B cell (primary cell): ENCODE measurements around the gene MRPL55. TPM values are rescaled to one million over a fixed set of nuclear protein-coding genes. Genes with fewer than 3 reads are reported as not detected.

Source experiments
- ATAC-seq: fragments of 200-7000 bp; cut with Tn5 transposase; one replicate; pipeline ENCODE4 v1.10.0; 2021; ENCODE audit warnings: low read depth, mild to moderate bottlenecking, moderate number of reproducible peaks, moderate library complexity
- CTCF ChIA-PET: fragments of 350-600 bp; sonication (Branson Sonifier 250); formaldehyde crosslinking; loops from one replicate; lab custom pipeline; 2021; ENCODE audit warnings: antibody characterized with exemption, inconsistent platforms; lab: Charles Lee
- POLR2A ChIA-PET: fragments of 350-600 bp; sonication (Branson Sonifier 250); formaldehyde crosslinking; loops from one replicate; lab custom pipeline; 2021; ENCODE audit warnings: antibody characterized with exemption; lab: Charles Lee
- DNase-seq: peaks from one replicate; pipeline ENCODE4 v3.0.0; 2013
- H2AFZ ChIP-seq: 2 replicates; pipeline ENCODE4 v1.6.1; 2012; ENCODE audit warnings: mild to moderate bottlenecking, low read depth, low read length; ENCODE audit not compliant: insufficient read depth, poor library complexity, severe bottlenecking
- H3K27ac ChIP-seq, 2 donors: 1 replicate in 1 of 2; 2 replicates in 1 of 2; pipeline ENCODE4 v1.5.1; 2012 to 2013; ENCODE audit warnings: low read length in 2 of 2, mild to moderate bottlenecking in 2 of 2, moderate library complexity in 1 of 2
- H3K27me3 ChIP-seq, 4 experiments: fragments of 200-600 bp in 1 of 4; sonication (generic) in 1 of 4; replicated peaks in 1 of 4; 1 replicate in 2 of 4; 2 replicates in 2 of 4; pipeline versions ENCODE4 v1.6.1 to v1.7.0; 2013 to 2016; ENCODE audit warnings: low read length in 3 of 4, mild to moderate bottlenecking in 2 of 4, mixed read lengths in 1 of 4, moderate library complexity in 1 of 4; ENCODE audit not compliant: insufficient read depth in 4 of 4, control insufficient read depth in 3 of 4; ENCODE audit errors: control extremely low read depth in 1 of 4
- H3K36me3 ChIP-seq, 2 experiments: replicated peaks in 1 of 2; 1 replicate in 1 of 2; 2 replicates in 1 of 2; pipeline versions ENCODE4 v1.6.1 to v1.7.1; 2013; ENCODE audit warnings: low read length in 1 of 2; ENCODE audit not compliant: insufficient read depth in 2 of 2, control insufficient read depth in 1 of 2; ENCODE audit errors: control extremely low read depth in 1 of 2, extremely low read depth in 1 of 2
- H3K4me1 ChIP-seq, 2 donors: fragments of 200-600 bp in 1 of 2; sonication (generic) in 1 of 2; 1 replicate in 1 of 2; 2 replicates in 1 of 2; pipeline versions ENCODE4 v1.5.1 to v1.6.1; 2013 to 2017; ENCODE audit warnings: low read length in 2 of 2; ENCODE audit not compliant: control insufficient read depth in 2 of 2, insufficient read depth in 2 of 2
- H3K4me2 ChIP-seq: replicated peaks from 2 replicates; pipeline ENCODE3; 2012; ENCODE audit warnings: mild to moderate bottlenecking, low read depth, low read length; ENCODE audit not compliant: poor library complexity, severe bottlenecking
- H3K4me3 ChIP-seq, 5 experiments: fragments of 200-600 bp in 1 of 5; sonication (generic) in 1 of 5; 1 replicate in 3 of 5; 2 replicates in 2 of 5; pipeline versions ENCODE4 v1.5.1 to v1.7.0; 2011 to 2016; ENCODE audit warnings: low read length in 4 of 5, mild to moderate bottlenecking in 4 of 5, low read depth in 2 of 5, control low read depth in 1 of 5, moderate library complexity in 1 of 5; ENCODE audit not compliant: insufficient read depth in 1 of 5; ENCODE audit errors: control extremely low read depth in 1 of 5, extremely low read depth in 1 of 5
- H3K79me2 ChIP-seq: fragments of 200-600 bp; sonication (generic); one replicate; pipeline ENCODE4 v1.6.0; 2016; ENCODE audit warnings: low read length; ENCODE audit not compliant: control insufficient read depth, insufficient read depth
- H3K9ac ChIP-seq: fragments of 200-600 bp; sonication (generic); 2 replicates; pipeline ENCODE4 v1.6.1; 2017; ENCODE audit warnings: mild to moderate bottlenecking, low read length, moderate library complexity
- H3K9me3 ChIP-seq, 3 donors: one replicate each; pipeline versions ENCODE4 v1.6.1 to v1.7.1; 2013; ENCODE audit warnings: low read length in 2 of 3; ENCODE audit not compliant: control insufficient read depth in 2 of 3, insufficient read depth in 1 of 3; ENCODE audit errors: control extremely low read depth in 1 of 3
- H4K20me1 ChIP-seq: 2 replicates; pipeline ENCODE4 v1.6.0; 2012; ENCODE audit warnings: mild to moderate bottlenecking, low read length; ENCODE audit not compliant: insufficient read depth, control insufficient read depth, poor library complexity, severe bottlenecking
- H3K27ac Mint-ChIP-seq: one replicate; pipeline ENCODE4 v1.8.0; 2021; ENCODE audit warnings: mixed read lengths
- H3K27me3 Mint-ChIP-seq: one replicate; pipeline ENCODE4 v1.8.0; 2021; ENCODE audit warnings: mixed read lengths
- H3K4me1 Mint-ChIP-seq: one replicate; pipeline ENCODE4 v1.8.0; 2021; ENCODE audit warnings: mixed read lengths
- H3K4me3 Mint-ChIP-seq: one replicate; pipeline ENCODE4 v1.8.0; 2021; ENCODE audit warnings: mixed read lengths
- H3K9me3 Mint-ChIP-seq: one replicate; pipeline ENCODE4 v1.8.0; 2022; ENCODE audit warnings: mixed read lengths; ENCODE audit not compliant: insufficient read depth
- CTCF ChIP-seq: fragments of 200-600 bp; IDR thresholded peaks from one replicate; pipeline ENCODE4 v1.8.0; 2022; ENCODE audit warnings: antibody characterized with exemption, mild to moderate bottlenecking
- EZH2 ChIP-seq: IDR thresholded peaks from 2 replicates; pipeline ENCODE4 v1.6.1; 2012; ENCODE audit warnings: borderline replicate concordance, low read depth, mild to moderate bottlenecking, moderate library complexity, low read length; ENCODE audit not compliant: insufficient read depth, poor library complexity, severe bottlenecking
- WGBS: methylation state at CpG from one replicate; pipeline ENCODE4 v1.1.5; 2013; ENCODE audit warnings: missing lambda C conversion rate; ENCODE audit not compliant: insufficient coverage; 5-methylcytosine and 5-hydroxymethylcytosine counted together
- intact Hi-C: fragments of 100-400 bp; cut with micrococcal nuclease; formaldehyde crosslinking; loops from one replicate; pipeline ENCODE4 v1.10.0; 2022
- polyA plus RNA-seq: library from polyadenylated mRNA; depleted of rRNA; stranded (reverse); fragments of >200 nt; gene quantifications from 2 replicates; pipeline ENCODE4 v1.2.3, GENCODE V29; 2012
- total RNA-seq, 2 donors: library from RNA; stranded (reverse); fragments of 120-200 nt in 1 of 2; gene quantifications; 1 replicate in 1 of 2; 2 replicates in 1 of 2; pipeline versions ENCODE4 v1.2.3 to v1.2.4, GENCODE V29; 2013 to 2022

The MRPL55 gene
- total and polyA plus RNA-seq, 2 donors (not counting 1 experiment from before 2014, with no cell fraction given): 38.9 to 297 TPM

DNA sequence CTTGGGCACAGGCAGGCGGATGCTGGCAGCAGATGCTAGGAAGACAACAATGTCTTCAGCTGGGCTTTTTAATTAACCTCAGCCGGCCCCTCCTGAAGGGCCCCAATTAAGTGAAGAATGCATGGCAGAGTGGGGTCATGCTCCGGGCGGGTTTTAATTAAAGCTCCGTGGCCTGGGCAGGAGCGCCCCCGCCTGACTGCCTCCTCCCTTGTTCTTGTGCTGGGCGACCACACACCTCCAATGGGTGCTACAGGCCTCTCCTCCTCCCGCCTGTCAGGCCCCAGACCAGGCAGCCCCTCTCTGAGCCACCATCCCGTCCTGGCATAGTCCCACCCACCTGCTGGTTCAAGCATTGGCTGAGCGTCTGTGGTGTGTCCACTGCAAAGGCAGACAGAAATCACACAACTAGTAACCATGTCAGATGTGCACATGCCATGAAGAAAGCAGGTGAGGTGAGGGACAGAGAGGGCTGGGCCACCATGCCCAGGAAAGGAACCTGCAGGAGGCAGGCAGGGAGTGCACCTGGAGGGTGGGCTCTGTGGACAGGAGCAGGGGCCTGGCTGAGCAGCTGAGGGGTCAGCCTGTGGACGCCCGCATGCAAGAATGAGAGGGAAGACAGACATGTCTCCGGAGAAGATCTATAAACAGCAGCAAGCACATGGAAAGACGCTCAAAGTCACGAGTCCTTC is 35.1 kb downstream of the MRPL55 start:
- H3K9ac ChIP-seq: no peak overlapping the region
- H3K4me1 ChIP-seq: no peaks in the 10 kb centered on the region
- H3K36me3 ChIP-seq: no peaks in the 10 kb centered on the region
- ChIA-PET POLR2A (no interaction called here), CTCF (no interaction called here)
- no peak overlapping the region for H3K27ac Mint-ChIP-seq
- no peak overlapping the region for H3K4me3 Mint-ChIP-seq
- H3K27me3 ChIP-seq: peaks cover 0 to 8% (median 0%) of the 10 kb centered on the region in 4 experiments
- ATAC-seq (no peak), DNase-seq (no peak)
- H3K4me3 ChIP-seq: no peak overlapping the region
- 52% methylated on average over 12 of the region's 16 CpGs for WGBS
- no peak overlapping the region for H2AFZ ChIP-seq
- H4K20me1 ChIP-seq: peaks cover 12% of the 10 kb centered on the region
- H3K9me3 Mint-ChIP-seq: no peaks in the 10 kb centered on the region
- H3K27me3 Mint-ChIP-seq: no peaks in the 10 kb centered on the region
- no peak overlapping the region for H3K27ac ChIP-seq
- H3K9me3 ChIP-seq: no peaks in the 10 kb centered on the region
- H3K4me2 ChIP-seq: no peak overlapping the region
- peaks cover 5% of the 10 kb centered on the region for H3K4me1 Mint-ChIP-seq
- intact Hi-C loops: no loop called here
- no peak for TF ChIP-seq EZH2
- no peak for TF ChIP-seq CTCF
- H3K79me2 ChIP-seq: no peaks in the 10 kb centered on the region

DNA sequence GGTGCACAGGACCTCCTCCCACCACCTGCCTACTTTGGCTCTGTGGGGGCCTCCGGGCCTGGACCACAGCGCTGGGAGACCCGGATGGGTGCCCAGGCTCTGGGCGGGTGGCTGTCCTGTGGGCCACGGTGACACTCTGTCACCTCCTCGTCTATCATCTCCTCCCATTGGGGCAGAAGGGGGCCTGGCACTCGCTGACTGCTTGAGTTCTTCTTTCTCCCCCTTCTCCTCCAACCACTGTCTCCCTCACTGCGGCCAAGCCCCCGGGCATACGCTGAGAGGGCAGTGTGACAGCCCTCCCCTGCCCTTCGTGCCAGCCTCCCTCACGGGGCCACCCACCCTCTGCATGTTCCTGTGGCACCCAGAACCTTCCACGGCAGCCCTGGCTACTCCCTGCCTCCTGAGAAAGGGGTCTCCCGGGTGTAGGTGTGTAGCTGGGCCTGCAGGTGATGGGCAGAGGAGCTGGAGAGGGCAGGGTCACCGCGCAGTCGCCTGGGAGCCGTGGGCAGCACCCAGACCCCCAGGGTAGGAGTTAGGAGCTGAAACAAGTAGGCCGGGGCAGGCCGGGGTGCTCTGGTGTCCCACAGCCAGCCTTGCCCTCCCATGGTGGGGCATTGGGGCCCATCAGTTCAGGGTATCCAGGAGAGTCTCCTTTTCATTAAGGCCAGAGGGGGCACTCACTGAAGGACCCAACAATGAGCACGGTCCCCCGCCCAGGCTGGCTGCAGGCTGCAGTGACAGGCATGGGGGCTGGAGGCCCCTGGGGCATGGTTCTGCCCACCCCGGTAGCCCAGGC is 35.8 kb downstream of the MRPL55 start:
- TF ChIP-seq EZH2 (no peak), CTCF (no peak)
- Histone ChIP-seq H4K20me1 (peaks cover 12% of the 10 kb centered on the region), H3K4me2 (no peak overlapping the region), H3K9ac (no peak overlapping the region), H3K27ac (no peak overlapping the region), H3K36me3 (no peaks in the 10 kb centered on the region), H3K27me3 (peaks cover 0 to 14% (median 3%) of the 10 kb centered on the region in 4 experiments), H3K9me3 (no peaks in the 10 kb centered on the region), H3K4me3 (no peak overlapping the region), H3K4me1 (no peaks in the 10 kb centered on the region), H3K79me2 (no peaks in the 10 kb centered on the region), H2AFZ (no peak overlapping the region)
- CTCF ChIA-PET: no interaction called here
- POLR2A ChIA-PET: no interaction called here
- Mint-ChIP-seq H3K4me1 (peaks cover 4% of the 10 kb centered on the region), H3K27me3 (no peaks in the 10 kb centered on the region), H3K9me3 (no peaks in the 10 kb centered on the region), H3K27ac (no peak overlapping the region), H3K4me3 (no peak overlapping the region)
- DNase-seq: no peak
- ATAC-seq: no peak
- WGBS: 65% methylated on average over 23 of the region's 23 CpGs
- intact Hi-C loops: no loop called here
